IMR-90 (cell line): ENCODE measurements around the gene PARK7. TPM values are rescaled to one million over a fixed set of nuclear protein-coding genes. Genes with fewer than 3 reads are reported as not detected.

ENCODE experiments used
- ATAC-seq: fragments of 200-7000 bp; cut with Tn5 transposase; 2 replicates; pipeline ENCODE4 v1.9.1; 2020; ENCODE audit warnings: low read depth, mild to moderate bottlenecking, moderate library complexity
- BruUV-seq: library from RNA; stranded (reverse); fragments of 400-500 nt; replicated peaks from 2 replicates; lab custom pipeline; 2021; lab: Mats Ljungman, UMichigan
- CTCF ChIA-PET: fragments of 300-600 bp; formaldehyde crosslinking; extraction: SDS; loops from one replicate; lab custom pipeline; 2021; ENCODE audit warnings: antibody characterized with exemption; lab: Yijun Ruan, JAX
- POLR2A ChIA-PET: fragments of 300-600 bp; sonication (Branson Sonifier 250); formaldehyde crosslinking; loops from one replicate; lab custom pipeline; 2022; ENCODE audit warnings: antibody characterized with exemption; ENCODE audit not compliant: unreplicated experiment; lab: Charles Lee
- DNase-seq: peaks from one replicate; pipeline ENCODE4 v3.0.0; 2013
- H2AFZ ChIP-seq: replicated peaks from 2 replicates; pipeline ENCODE3; 2013; ENCODE audit warnings: low read length, mild to moderate bottlenecking; ENCODE audit not compliant: poor library complexity
- H2AK5ac ChIP-seq: 2 replicates; pipeline ENCODE4 v1.6.1; 2013; ENCODE audit warnings: low read depth, low read length, inconsistent platforms
- H2AK9ac ChIP-seq: replicated peaks from 2 replicates; pipeline ENCODE3; 2013; ENCODE audit warnings: mild to moderate bottlenecking, low read depth, low read length, moderate library complexity; ENCODE audit not compliant: poor library complexity
- H2BK120ac ChIP-seq: 2 replicates; pipeline ENCODE4 v1.6.1; 2013; ENCODE audit warnings: low read depth, low read length, inconsistent platforms
- H2BK15ac ChIP-seq: 3 replicates; pipeline ENCODE4 v1.6.1; 2013; ENCODE audit warnings: low read depth, low read length, inconsistent platforms
- H2BK20ac ChIP-seq: 2 replicates; pipeline ENCODE4 v1.6.1; 2013; ENCODE audit warnings: low read depth, mild to moderate bottlenecking, inconsistent platforms, low read length, moderate library complexity
- H2BK5ac ChIP-seq: 2 replicates; pipeline ENCODE4 v1.6.1; 2013; ENCODE audit warnings: mild to moderate bottlenecking, low read depth, low read length, inconsistent platforms; ENCODE audit not compliant: poor library complexity, severe bottlenecking
- H3K14ac ChIP-seq: replicated peaks from 2 replicates; pipeline ENCODE4 v1.6.1; 2013; ENCODE audit warnings: low read depth, low read length, inconsistent platforms
- H3K18ac ChIP-seq: 2 replicates; pipeline ENCODE4 v1.6.1; 2013; ENCODE audit warnings: low read depth, low read length, control low read depth
- H3K23ac ChIP-seq: 2 replicates; pipeline ENCODE4 v1.6.1; 2013; ENCODE audit warnings: low read depth, low read length, inconsistent platforms
- H3K27ac ChIP-seq: 2 replicates; pipeline ENCODE4 v1.5.1; 2013; ENCODE audit warnings: mild to moderate bottlenecking, control low read depth, low read length; ENCODE audit not compliant: insufficient read depth
- H3K27me3 ChIP-seq: 2 replicates; pipeline ENCODE4 v1.6.1; 2013; ENCODE audit warnings: low read length; ENCODE audit not compliant: control insufficient read depth, insufficient read depth
- H3K36me3 ChIP-seq: 2 replicates; pipeline ENCODE4 v1.6.1; 2013; ENCODE audit warnings: low read length, mixed read lengths; ENCODE audit not compliant: control insufficient read depth, insufficient read depth
- H3K4ac ChIP-seq: 2 replicates; pipeline ENCODE4 v1.6.1; 2013; ENCODE audit warnings: low read depth, low read length, inconsistent platforms
- H3K4me1 ChIP-seq: 2 replicates; pipeline ENCODE4 v1.6.1; 2013; ENCODE audit warnings: low read length, mixed read lengths; ENCODE audit not compliant: control insufficient read depth, insufficient read depth
- H3K4me2 ChIP-seq: 2 replicates; pipeline ENCODE4 v1.6.1; 2013; ENCODE audit warnings: low read depth, mild to moderate bottlenecking, control low read depth, low read length, moderate library complexity
- H3K4me3 ChIP-seq: 2 replicates; pipeline ENCODE4 v1.5.1; 2013; ENCODE audit warnings: low read depth, mild to moderate bottlenecking, control low read depth, low read length, moderate library complexity; ENCODE audit not compliant: insufficient read depth
- H3K56ac ChIP-seq: 2 replicates; pipeline ENCODE4 v1.6.1; 2013; ENCODE audit warnings: low read length, inconsistent platforms; ENCODE audit not compliant: insufficient read depth; ENCODE audit errors: extremely low read depth
- H3K79me1 ChIP-seq, 2 experiments: 2 replicates each; pipeline ENCODE4 v1.6.1; 2013; ENCODE audit warnings: low read length in 2 of 2, inconsistent platforms in 1 of 2, low read depth in 1 of 2
- H3K9ac ChIP-seq: 2 replicates; pipeline ENCODE4 v1.6.1; 2013; ENCODE audit warnings: low read depth, low read length, control low read depth
- H3K9me1 ChIP-seq: 2 replicates; pipeline ENCODE4 v1.6.1; 2013; ENCODE audit warnings: low read length, inconsistent platforms; ENCODE audit not compliant: insufficient read depth
- H3K9me3 ChIP-seq: 2 replicates; pipeline ENCODE4 v1.6.1; 2013; ENCODE audit warnings: low read length; ENCODE audit not compliant: control insufficient read depth, insufficient read depth
- H4K20me1 ChIP-seq: 2 replicates; pipeline ENCODE4 v1.6.1; 2013; ENCODE audit warnings: low read length, inconsistent platforms; ENCODE audit not compliant: insufficient read depth
- H4K5ac ChIP-seq: 2 replicates; pipeline ENCODE4 v1.6.1; 2013; ENCODE audit warnings: mild to moderate bottlenecking, low read depth, low read length, control low read depth
- H4K8ac ChIP-seq, 2 experiments: 2 replicates each; pipeline ENCODE4 v1.6.1; 2013; ENCODE audit warnings: low read depth in 2 of 2, low read length in 2 of 2, control low read depth in 1 of 2, inconsistent platforms in 1 of 2
- H4K91ac ChIP-seq: 2 replicates; pipeline ENCODE4 v1.6.1; 2013; ENCODE audit warnings: low read depth, low read length, inconsistent platforms; ENCODE audit not compliant: insufficient read depth
- BHLHE40 ChIP-seq: fragments of 150-350 bp; IDR thresholded peaks from 2 replicates; pipeline ENCODE4 v1.6.1; 2016; ENCODE audit warnings: mild to moderate bottlenecking, low read depth, low read length
- CHD1 ChIP-seq: IDR thresholded peaks from 2 replicates; pipeline ENCODE4 v1.6.1; 2012; ENCODE audit warnings: low read depth, low read length, improper control_type of control experiment
- RAD21 ChIP-seq: IDR thresholded peaks from 2 replicates; pipeline ENCODE4 v1.6.1; 2012; ENCODE audit warnings: low read length, improper control_type of control experiment
- WGBS, 2 experiments: methylation state at CpG; one replicate each; pipeline versions ENCODE4 v1.1.5 to v1.1.7; 2013; ENCODE audit warnings: missing lambda C conversion rate in 2 of 2; ENCODE audit not compliant: insufficient read length in 1 of 2; ENCODE audit errors: extremely low coverage in 2 of 2; 5-methylcytosine and 5-hydroxymethylcytosine counted together
- dilution Hi-C: fragments of 300-500 bp; cut with HindIII; formaldehyde crosslinking; loops from one replicate; pipeline ENCODE4 v1.14.3; 2018; ENCODE audit warnings: low sequenced_read_pairs; ENCODE audit not compliant: unreplicated experiment
- in situ Hi-C: fragments of 300-500 bp; cut with MboI; formaldehyde crosslinking; loops from 3 replicates; pipeline ENCODE4 v1.14.3; 2019; ENCODE audit warnings: low sequenced_read_pairs, inconsistent platforms, mixed read lengths
- intact Hi-C: fragments of 100-400 bp; cut with micrococcal nuclease; formaldehyde crosslinking; loops from 2 replicates; pipeline ENCODE4 v1.10.0; 2022
- polyA plus RNA-seq, 3 experiments: library from polyadenylated mRNA; depleted of rRNA; stranded (reverse); fragments of >200 nt; gene quantifications; 2 replicates each; pipeline ENCODE4 v1.2.3, GENCODE V29; 2012; ENCODE audit warnings: low replicate concordance in 1 of 3
- total RNA-seq: library from RNA; depleted of rRNA; stranded (reverse); fragments of >200 nt; gene quantifications from 2 replicates; pipeline ENCODE4 v1.2.3, GENCODE V29; 2012

PARK7 gene
- total and polyA plus RNA-seq, 2 of the 4 experiments (the other 2 are of a cell fraction) = 207 to 357 TPM

DNA sequence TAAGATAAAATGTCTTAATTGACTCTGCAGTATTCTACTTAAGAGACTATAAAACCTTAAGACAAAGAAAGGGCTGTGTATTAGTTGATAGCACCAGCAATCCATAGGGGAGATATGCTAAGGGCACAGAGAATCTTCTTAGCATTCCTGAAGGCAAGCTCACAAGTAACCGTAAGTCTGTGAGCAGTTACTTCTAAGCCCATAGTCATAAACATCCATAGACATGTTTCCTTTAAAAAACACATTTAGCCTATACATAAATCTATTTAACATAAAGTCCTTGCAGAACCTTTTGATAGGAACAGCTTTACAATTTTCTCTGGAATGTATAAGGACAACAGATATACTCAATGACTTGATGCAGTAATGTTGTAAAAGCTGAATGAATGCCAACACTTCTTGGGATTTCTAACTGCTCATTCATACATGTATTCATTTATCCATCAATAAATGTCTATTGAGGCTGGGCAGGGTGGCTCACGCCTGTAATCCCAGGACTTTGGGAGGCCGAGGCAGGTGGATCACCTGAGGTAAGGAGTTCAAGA, 70.9 kb downstream of the PARK7 start:
- no peak overlapping the region for H2BK15ac ChIP-seq
- BruUV-seq = no TSS peak
- no peak overlapping the region for H3K9ac ChIP-seq
- ChIA-PET POLR2A (no interaction called here), CTCF (interaction anchor here (1.0 to 2.2 kb wide), 3 partner anchors 18 to 281 kb away, joined by 3 to 8 read pairs (median 7); no protein-coding TSS in a partner anchor)
- H3K4me2 ChIP-seq = no peak overlapping the region
- dilution Hi-C loops (no loop called here), in situ Hi-C loops (loop anchor here (10.0 kb wide), 2 partner anchors 92 to 182 kb away; no protein-coding TSS in a partner anchor), intact Hi-C loops (loop anchor here (2.0 kb wide), 1 partner anchor 62 kb away; no protein-coding TSS in a partner anchor)
- no peak overlapping the region for H3K4ac ChIP-seq
- H2BK20ac ChIP-seq = no peak overlapping the region; the same call in 1 of the 2 replicates
- H3K9me3 ChIP-seq = no peaks in the 10 kb centered on the region
- H3K18ac ChIP-seq = peak overlapping the region; percentile 69; the same call in 1 of the 2 replicates
- H3K36me3 ChIP-seq = no peaks in the 10 kb centered on the region
- H2BK5ac ChIP-seq = peak overlapping the region; percentile 88
- H4K91ac ChIP-seq = no peak overlapping the region
- no peaks in the 10 kb centered on the region for H3K79me1 ChIP-seq
- no CpG with 5 or more reads among the region's 3 CpGs for WGBS, 2 experiments
- no peak overlapping the region for H2AFZ ChIP-seq
- H4K8ac ChIP-seq = no peak overlapping the region
- no peak overlapping the region for H3K27ac ChIP-seq
- no peak overlapping the region for H3K56ac ChIP-seq
- H3K4me1 ChIP-seq = peaks cover 5% of the 10 kb centered on the region
- no peaks in the 10 kb centered on the region for H3K9me1 ChIP-seq
- TF ChIP-seq RAD21 (peak; percentile 14; the same call in 1 of the 2 replicates), BHLHE40 (no peak), CHD1 (no peak)
- no peak overlapping the region for H2AK5ac ChIP-seq
- DNase-seq (peak; percentile 63), ATAC-seq (peak; percentile 54)
- H4K5ac ChIP-seq = no peak overlapping the region; the same call in 1 of the 2 replicates
- no peak overlapping the region for H2AK9ac ChIP-seq
- no peak overlapping the region for H3K14ac ChIP-seq
- no peak overlapping the region for H3K23ac ChIP-seq
- peak overlapping the region; percentile 36; the same call in 1 of the 2 replicates for H2BK120ac ChIP-seq
- peaks cover 3% of the 10 kb centered on the region; the same call in 1 of the 2 replicates for H4K20me1 ChIP-seq
- no peaks in the 10 kb centered on the region for H3K27me3 ChIP-seq
- no peak overlapping the region for H3K4me3 ChIP-seq
